ENCODE measurements around the gene PGBD2.
A peak's percentile ranks its signal among the peaks of the same experiment; 100 is the strongest.
"Not testable (repeated sequence)": the region's sequence is repeated elsewhere in the genome, so short reads cannot be mapped to it uniquely, and the experiment has no call there.

The PGBD2 gene

GRCh38 chr1:248927283-248927682, 21.2 kb downstream of the PGBD2 start:
- DNase-seq (ENCODE audit: low spot score) = not testable (repeated sequence)

- DNase-seq (ENCODE audit: low spot score) = peak; percentile 68
Measured at GRCh38 chr1:248928122-248928521, 22.1 kb downstream of the PGBD2 start.

- DNase-seq (ENCODE audit: low spot score) = not testable (repeated sequence)
Measured at GRCh38 chr1:248930037-248930436, 24.0 kb downstream of the PGBD2 start.

- not testable (repeated sequence) for DNase-seq (ENCODE audit: low spot score)
Measured at GRCh38 chr1:248938173-248938809, 32.3 kb downstream of the PGBD2 start.

- not testable (repeated sequence) for DNase-seq (ENCODE audit: low spot score)
Measured at GRCh38 chr1:248944134-248944999, 38.3 kb downstream of the PGBD2 start.

GRCh38 chr1:248945000-248945423, 39.0 kb downstream of the PGBD2 start:
- DNase-seq (ENCODE audit: low spot score) = not testable (repeated sequence)

GRCh38 chr1:248945453-248945852, 39.4 kb downstream of the PGBD2 start:
- DNase-seq (ENCODE audit: low spot score) = not testable (repeated sequence)

- not testable (repeated sequence) for DNase-seq (ENCODE audit: low spot score)
Measured at GRCh38 chr1:248945856-248946416, 39.9 kb downstream of the PGBD2 start.

Measured in COLO829 (cell line).